ENCODE results near the gene UNC13C. TPM values are rescaled to one million over a fixed set of nuclear protein-coding genes. Genes with fewer than 3 reads are reported as not detected.

Gene UNC13C
- total and polyA plus RNA-seq, 2 donors, result 0.04 to 9.9 TPM

DNA sequence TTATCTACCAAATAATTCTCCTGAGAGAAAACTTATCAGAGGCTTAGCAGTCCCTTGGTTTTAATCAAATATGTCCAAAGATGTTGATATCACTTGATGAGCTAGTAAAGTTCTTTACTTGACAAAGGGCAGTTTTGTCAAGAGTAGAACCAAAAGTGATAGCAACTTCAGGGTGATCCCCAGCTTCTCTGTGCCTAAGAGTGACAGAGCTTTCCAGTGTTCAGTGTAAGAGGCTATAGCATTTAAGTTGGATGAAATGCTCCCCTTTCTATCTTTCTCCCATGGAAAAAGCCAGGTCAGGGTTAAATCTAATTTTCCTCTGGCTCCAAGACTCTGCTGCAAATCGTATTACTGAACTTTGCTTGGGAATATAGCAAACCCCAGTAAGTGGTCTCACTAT, 120.8 kb downstream of the UNC13C start:
- DNase-seq (ENCODE audit: extremely low spot score), result no peak
- no peak overlapping the region for H3K4me3 ChIP-seq (ENCODE audit: low read depth, low read length)
- no peaks in the 10 kb centered on the region for H3K36me3 ChIP-seq (ENCODE audit: insufficient read depth)
- H3K4me1 ChIP-seq (ENCODE audit: insufficient read depth), result no peaks in the 10 kb centered on the region
- 32% methylated on average over 1 of the region's 1 CpG for WGBS
- no peak overlapping the region for H3K27ac ChIP-seq (ENCODE audit: low read depth)

GRCh38 chr15:54101664-54102270, 123.5 kb downstream of the UNC13C start:
- no peak for DNase-seq (ENCODE audit: extremely low spot score)
- WGBS, result 83% methylated on average over 10 of the region's 10 CpGs
- H3K4me3 ChIP-seq (ENCODE audit: low read depth, low read length), result no peak overlapping the region
- H3K4me1 ChIP-seq (ENCODE audit: insufficient read depth), result no peaks in the 10 kb centered on the region
- H3K27ac ChIP-seq (ENCODE audit: low read depth), result no peak overlapping the region
- no peaks in the 10 kb centered on the region for H3K36me3 ChIP-seq (ENCODE audit: insufficient read depth)

DNA sequence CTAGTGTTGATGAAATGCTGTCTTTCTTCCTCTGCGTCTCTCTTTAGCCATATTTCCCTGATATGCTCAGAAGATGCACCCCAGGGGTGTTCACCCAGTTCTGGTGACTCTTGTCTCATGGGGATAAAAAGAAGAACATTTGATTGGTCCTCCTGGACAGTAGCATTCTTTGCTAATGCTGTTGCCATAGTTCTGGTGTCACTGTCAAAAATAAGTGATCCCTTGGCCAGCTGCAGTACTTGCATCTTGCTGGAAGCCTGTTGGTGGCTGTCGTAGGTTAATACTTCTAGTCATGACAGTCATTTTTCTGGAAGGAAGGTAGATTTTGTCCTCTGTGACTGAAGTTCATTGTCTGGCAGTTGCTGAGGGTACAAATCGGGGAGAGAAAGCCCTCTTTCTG, 124.5 kb downstream of the UNC13C start:
- WGBS, result 60% methylated on average over 3 of the region's 3 CpGs
- DNase-seq (ENCODE audit: extremely low spot score), result no peak
- H3K4me1 ChIP-seq (ENCODE audit: insufficient read depth), result no peaks in the 10 kb centered on the region
- H3K27ac ChIP-seq (ENCODE audit: low read depth), result no peak overlapping the region
- no peaks in the 10 kb centered on the region for H3K36me3 ChIP-seq (ENCODE audit: insufficient read depth)
- no peak overlapping the region for H3K4me3 ChIP-seq (ENCODE audit: low read depth, low read length)

GRCh38 chr15:54109014-54109413, 130.8 kb downstream of the UNC13C start:
- no peak overlapping the region for H3K27ac ChIP-seq (ENCODE audit: low read depth)
- H3K4me1 ChIP-seq (ENCODE audit: insufficient read depth), result no peaks in the 10 kb centered on the region
- DNase-seq (ENCODE audit: extremely low spot score), result no peak
- H3K36me3 ChIP-seq (ENCODE audit: insufficient read depth), result no peaks in the 10 kb centered on the region
- WGBS, result 78% methylated on average over 2 of the region's 2 CpGs
- H3K4me3 ChIP-seq (ENCODE audit: low read depth, low read length), result no peak overlapping the region

GRCh38 chr15:54119051-54119450, 140.8 kb downstream of the UNC13C start:
- Histone ChIP-seq H3K27ac (ENCODE audit: low read depth) (no peak overlapping the region), H3K36me3 (ENCODE audit: insufficient read depth) (no peaks in the 10 kb centered on the region), H3K4me3 (ENCODE audit: low read depth, low read length) (no peak overlapping the region), H3K4me1 (ENCODE audit: insufficient read depth) (no peaks in the 10 kb centered on the region)
- 88% methylated on average over 3 of the region's 3 CpGs for WGBS
- no peak for DNase-seq (ENCODE audit: extremely low spot score)

DNA sequence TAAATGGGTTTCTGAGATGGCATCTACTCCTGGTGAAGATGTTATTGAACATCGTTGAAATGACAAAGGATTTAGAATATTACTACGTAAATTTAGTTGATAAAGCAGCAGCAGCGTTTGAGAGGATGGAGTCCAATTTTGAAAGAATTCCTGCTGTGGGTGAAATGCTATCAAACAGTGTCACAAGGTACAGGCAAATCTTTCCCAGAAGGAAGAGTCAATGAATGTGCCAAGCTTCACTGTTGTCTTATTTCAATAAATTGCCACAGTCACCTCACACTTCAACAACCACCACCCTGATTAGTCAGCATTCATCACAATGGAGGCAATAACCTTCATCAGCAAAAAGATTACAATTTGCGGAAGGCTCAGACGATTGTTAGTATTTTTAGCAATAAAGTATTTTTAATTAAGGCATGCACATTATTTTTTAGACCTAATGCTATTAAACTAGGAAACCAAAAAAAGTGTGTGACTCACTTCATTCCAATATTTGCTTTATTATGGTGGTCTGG, 142.8 kb downstream of the UNC13C start:
- 84% methylated on average over 5 of the region's 5 CpGs for WGBS

GRCh38 chr15:54127574-54127973, 149.3 kb downstream of the UNC13C start:
- Histone ChIP-seq H3K4me3 (ENCODE audit: low read depth, low read length) (no peak overlapping the region), H3K36me3 (ENCODE audit: insufficient read depth) (no peaks in the 10 kb centered on the region), H3K27ac (ENCODE audit: low read depth) (no peak overlapping the region), H3K4me1 (ENCODE audit: insufficient read depth) (no peaks in the 10 kb centered on the region)
- 86% methylated on average over 2 of the region's 2 CpGs for WGBS
- no peak for DNase-seq (ENCODE audit: extremely low spot score)

More for the DNA sequence above, 142.8 kb downstream of the UNC13C start:
- Histone ChIP-seq H3K4me3 (ENCODE audit: low read depth, low read length) (no peak overlapping the region), H3K4me1 (ENCODE audit: insufficient read depth) (no peaks in the 10 kb centered on the region), H3K36me3 (ENCODE audit: insufficient read depth) (no peaks in the 10 kb centered on the region), H3K27ac (ENCODE audit: low read depth) (no peak overlapping the region)
- DNase-seq (ENCODE audit: extremely low spot score), result no peak

- no peak overlapping the region for H3K4me3 ChIP-seq (ENCODE audit: low read depth, low read length)
- no peaks in the 10 kb centered on the region for H3K4me1 ChIP-seq (ENCODE audit: insufficient read depth)
- no peak for DNase-seq (ENCODE audit: extremely low spot score)
- no peaks in the 10 kb centered on the region for H3K36me3 ChIP-seq (ENCODE audit: insufficient read depth)
- WGBS, result 65% methylated on average over 3 of the region's 3 CpGs
- H3K27ac ChIP-seq (ENCODE audit: low read depth), result no peak overlapping the region
Measured at GRCh38 chr15:54131410-54131809, 153.2 kb downstream of the UNC13C start.

DNA sequence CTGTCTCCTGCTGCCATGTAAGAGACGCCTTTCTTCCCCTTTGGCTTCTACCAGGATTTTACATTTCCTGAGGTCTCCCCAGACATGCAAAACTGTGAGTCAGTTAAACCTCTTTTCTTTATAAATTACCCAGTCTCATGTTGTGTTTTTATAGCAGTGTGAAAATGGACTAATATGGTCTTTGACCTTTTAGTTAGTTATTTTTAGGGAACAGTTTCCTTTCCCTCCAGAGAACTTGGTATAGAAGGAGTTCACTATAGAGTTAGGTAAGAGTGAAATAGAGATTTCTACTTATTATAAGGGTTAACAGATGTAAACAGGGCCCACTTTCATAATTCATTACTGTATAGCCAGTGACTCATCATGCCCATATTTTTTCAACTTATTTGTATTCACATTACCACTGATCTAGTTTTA, 170.9 kb downstream of the UNC13C start:
- WGBS, result 85% methylated on average over 1 of the region's 1 CpG
- Histone ChIP-seq H3K4me3 (ENCODE audit: low read depth, low read length) (no peak overlapping the region), H3K4me1 (ENCODE audit: insufficient read depth) (no peaks in the 10 kb centered on the region), H3K36me3 (ENCODE audit: insufficient read depth) (no peaks in the 10 kb centered on the region), H3K27ac (ENCODE audit: low read depth) (no peak overlapping the region)
- DNase-seq (ENCODE audit: extremely low spot score), result no peak

- 59% methylated on average over 4 of the region's 4 CpGs for WGBS
- H3K36me3 ChIP-seq (ENCODE audit: insufficient read depth), result no peaks in the 10 kb centered on the region
- no peak overlapping the region for H3K27ac ChIP-seq (ENCODE audit: low read depth)
- no peak for DNase-seq (ENCODE audit: extremely low spot score)
- no peaks in the 10 kb centered on the region for H3K4me1 ChIP-seq (ENCODE audit: insufficient read depth)
- no peak overlapping the region for H3K4me3 ChIP-seq (ENCODE audit: low read depth, low read length)
Measured at GRCh38 chr15:54150255-54150654, 172.0 kb downstream of the UNC13C start.

DNA sequence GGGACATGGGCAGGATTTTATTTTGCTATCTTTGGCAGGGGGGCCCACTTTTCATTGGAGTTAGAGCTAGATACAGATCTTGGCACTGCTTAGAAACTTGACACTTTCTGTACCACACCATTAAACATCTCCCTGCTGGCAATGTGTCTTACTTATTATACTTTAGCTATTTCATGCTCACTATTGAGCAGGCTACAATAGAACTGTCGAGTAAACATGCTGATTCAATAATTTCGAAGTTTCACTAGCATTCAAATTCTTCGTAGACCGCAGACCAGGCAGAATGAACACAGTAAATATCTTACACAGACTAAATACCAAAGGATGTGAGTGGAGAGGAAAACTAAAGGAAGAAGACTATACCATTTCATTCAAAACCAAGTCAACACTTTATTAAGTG, 180.8 kb downstream of the UNC13C start:
- Histone ChIP-seq H3K27ac (ENCODE audit: low read depth) (no peak overlapping the region), H3K4me1 (ENCODE audit: insufficient read depth) (no peaks in the 10 kb centered on the region), H3K4me3 (ENCODE audit: low read depth, low read length) (no peak overlapping the region), H3K36me3 (ENCODE audit: insufficient read depth) (no peaks in the 10 kb centered on the region)
- DNase-seq (ENCODE audit: extremely low spot score), result no peak
- WGBS, result 64% methylated on average over 4 of the region's 4 CpGs

GRCh38 chr15:54187325-54187724, 209.1 kb downstream of the UNC13C start:
- Histone ChIP-seq H3K4me1 (ENCODE audit: insufficient read depth) (no peaks in the 10 kb centered on the region), H3K27ac (ENCODE audit: low read depth) (no peak overlapping the region), H3K36me3 (ENCODE audit: insufficient read depth) (no peaks in the 10 kb centered on the region), H3K4me3 (ENCODE audit: low read depth, low read length) (no peak overlapping the region)
- WGBS, result 67% methylated on average over 1 of the region's 1 CpG
- DNase-seq (ENCODE audit: extremely low spot score), result no peak

GRCh38 chr15:54197995-54198394, 219.8 kb downstream of the UNC13C start:
- no peak for DNase-seq (ENCODE audit: extremely low spot score)
- 83% methylated on average over 1 of the region's 1 CpG for WGBS
- no peaks in the 10 kb centered on the region for H3K4me1 ChIP-seq (ENCODE audit: insufficient read depth)

DNA sequence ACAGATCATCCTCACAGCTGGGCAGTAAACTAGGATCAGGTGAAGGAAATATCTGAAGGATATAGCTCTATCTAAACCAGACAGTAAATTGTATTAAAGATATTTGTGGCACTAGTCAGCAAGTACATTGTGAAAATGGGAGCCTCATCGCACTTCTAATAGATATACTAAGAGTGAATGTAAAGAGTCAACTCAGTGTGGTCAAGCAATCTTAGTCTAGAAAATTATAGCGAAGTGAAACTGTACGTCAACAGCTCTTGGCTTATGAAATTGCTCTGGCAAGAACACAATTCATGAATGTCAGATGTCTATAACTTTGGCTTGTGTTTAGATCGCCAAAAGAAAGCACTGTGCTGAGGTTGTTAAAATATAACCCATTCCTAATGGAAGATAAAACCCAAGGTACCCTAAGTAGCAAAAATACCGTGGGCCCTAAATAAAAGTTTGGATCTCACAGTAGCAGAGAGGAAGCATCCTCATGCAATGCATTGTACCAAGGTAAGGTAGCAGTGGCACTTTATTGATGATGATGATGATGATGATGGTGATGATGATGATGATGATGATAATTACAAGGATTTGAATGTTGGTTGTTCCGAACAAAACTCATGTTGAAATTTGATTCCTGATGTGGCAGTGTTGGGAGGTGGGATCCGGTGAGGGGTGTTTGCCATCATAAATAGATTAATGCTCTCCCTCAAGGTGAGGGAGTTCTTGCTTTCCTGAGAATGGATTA, 228.5 kb downstream of the UNC13C start:
- DNase-seq (ENCODE audit: extremely low spot score), result no peak
- Histone ChIP-seq H3K4me1 (ENCODE audit: insufficient read depth) (no peaks in the 10 kb centered on the region), H3K36me3 (ENCODE audit: insufficient read depth) (no peaks in the 10 kb centered on the region), H3K27ac (ENCODE audit: low read depth) (no peak overlapping the region), H3K4me3 (ENCODE audit: low read depth, low read length) (no peak overlapping the region)
- 93% methylated on average over 7 of the region's 7 CpGs for WGBS

More at GRCh38 chr15:54197995-54198394, 219.8 kb downstream of the UNC13C start:
- no peaks in the 10 kb centered on the region for H3K36me3 ChIP-seq (ENCODE audit: insufficient read depth)
- H3K4me3 ChIP-seq (ENCODE audit: low read depth, low read length), result no peak overlapping the region
- no peak overlapping the region for H3K27ac ChIP-seq (ENCODE audit: low read depth)

All from urinary bladder (tissue), 4 donors.